COLO829 (cell line): ENCODE measurements around the gene TCEA2.
A peak's percentile ranks its signal among the peaks of the same experiment; 100 is the strongest.

ENCODE experiments used
- DNase-seq: peaks from one replicate; pipeline ENCODE4 v3.0.0; 2012; ENCODE audit warnings: low spot score

The TCEA2 gene

DNA sequence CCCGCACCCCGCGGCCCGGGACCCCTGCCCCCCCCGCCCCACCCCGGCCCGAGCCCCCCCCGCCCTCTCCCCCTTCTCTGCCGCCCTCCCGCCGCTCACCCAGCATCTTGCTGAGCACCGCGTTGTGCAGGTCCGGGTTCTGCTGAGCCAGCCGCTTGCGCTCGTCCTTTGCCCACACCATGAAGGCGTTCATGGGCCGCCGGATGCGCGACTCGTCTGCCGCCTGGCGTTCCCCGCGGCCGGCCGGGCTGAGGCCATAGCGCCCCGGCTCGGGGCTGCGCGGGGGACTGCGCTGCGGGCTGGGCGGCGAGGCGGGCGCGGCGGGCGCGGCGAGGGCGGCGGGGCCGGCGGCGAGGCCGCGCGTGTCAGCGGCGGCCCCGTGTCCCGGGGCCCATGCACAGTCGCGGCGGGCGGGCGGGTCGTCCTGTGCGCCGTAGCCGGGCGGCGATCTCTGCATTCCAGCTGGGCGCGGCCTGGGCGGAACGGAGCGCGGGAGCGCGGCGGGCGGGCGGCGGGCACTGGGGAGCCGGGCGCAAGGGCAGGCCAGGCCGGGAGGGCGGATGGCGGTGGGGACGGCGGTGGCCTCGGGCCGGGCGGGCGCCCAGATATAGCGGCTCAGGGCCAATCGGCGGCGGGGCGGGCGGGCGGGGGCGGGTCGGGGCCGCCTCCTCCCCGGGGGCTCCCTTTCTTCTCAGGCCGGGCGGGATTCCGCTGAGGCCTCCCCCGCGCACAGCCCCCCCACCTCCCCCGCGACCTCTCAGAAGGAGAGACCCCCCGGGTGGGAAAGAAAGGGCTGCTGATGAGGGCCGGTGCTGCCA, 13.7 kb upstream of the TCEA2 start, which contains the start of gene SOX18:
SOX18 (minus strand) TSS at position 580 of the 818 bp plus-strand sequence; CDS start at position 457, 123 bp downstream.
- DNase-seq = no peak

DNA sequence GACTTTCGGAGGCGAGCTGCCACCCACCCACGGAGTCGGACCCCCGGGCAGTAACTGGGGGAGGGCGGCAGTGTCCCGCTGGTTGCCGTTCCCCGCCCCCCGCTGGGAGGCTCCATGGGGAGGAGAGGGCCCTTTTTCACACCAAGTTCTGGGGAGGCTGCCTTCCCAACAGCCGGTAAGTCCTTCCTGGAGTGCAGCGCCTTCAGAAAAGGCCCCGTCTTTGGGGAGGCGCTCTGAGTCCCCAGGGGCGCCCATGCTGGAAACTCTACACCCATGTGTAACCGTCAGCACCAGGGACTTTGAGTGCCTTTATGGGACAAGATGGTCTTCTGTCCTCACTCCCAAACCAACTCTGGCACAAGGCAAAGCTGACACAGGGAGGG, 13.1 kb upstream of the TCEA2 start:
- DNase-seq = no peak

DNA sequence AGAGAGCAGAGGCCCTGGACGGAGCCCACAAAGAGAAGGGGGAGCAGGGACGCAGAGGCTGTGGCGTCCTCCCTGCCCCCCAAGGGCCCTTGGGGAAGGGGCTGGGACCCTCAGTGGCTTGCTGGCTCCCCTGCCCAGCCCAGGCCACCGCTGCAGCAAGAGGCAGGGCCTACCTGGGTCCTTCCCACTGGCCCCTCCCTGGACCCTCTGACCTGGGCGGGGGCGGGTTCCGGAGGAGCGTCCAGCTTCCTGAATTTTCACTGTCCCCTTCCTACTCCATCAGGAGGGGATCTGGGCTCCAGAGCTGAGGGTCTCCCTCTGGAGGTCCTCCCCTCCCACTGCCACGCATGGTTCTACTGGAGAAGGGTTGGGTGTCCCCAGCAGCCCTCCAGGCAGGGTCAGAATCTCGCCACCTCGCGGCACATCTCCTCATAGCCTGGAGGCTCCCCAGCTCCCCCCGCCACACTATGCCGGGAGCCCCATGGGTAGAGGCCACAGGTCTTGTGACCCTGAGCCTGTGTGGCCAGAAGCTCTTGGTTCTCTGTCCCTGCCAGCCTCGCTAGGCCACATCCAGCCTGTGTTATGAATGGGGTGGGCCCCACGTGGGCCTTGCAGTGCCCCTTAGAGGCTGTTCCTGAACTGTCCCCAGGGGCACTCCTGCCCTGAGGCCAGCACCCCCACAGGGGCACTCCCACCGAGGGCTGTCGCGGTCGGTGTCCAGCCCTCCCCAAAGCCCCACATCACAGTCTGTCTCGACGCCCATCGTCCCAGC, 12.6 kb upstream of the TCEA2 start:
- DNase-seq = no peak

DNA sequence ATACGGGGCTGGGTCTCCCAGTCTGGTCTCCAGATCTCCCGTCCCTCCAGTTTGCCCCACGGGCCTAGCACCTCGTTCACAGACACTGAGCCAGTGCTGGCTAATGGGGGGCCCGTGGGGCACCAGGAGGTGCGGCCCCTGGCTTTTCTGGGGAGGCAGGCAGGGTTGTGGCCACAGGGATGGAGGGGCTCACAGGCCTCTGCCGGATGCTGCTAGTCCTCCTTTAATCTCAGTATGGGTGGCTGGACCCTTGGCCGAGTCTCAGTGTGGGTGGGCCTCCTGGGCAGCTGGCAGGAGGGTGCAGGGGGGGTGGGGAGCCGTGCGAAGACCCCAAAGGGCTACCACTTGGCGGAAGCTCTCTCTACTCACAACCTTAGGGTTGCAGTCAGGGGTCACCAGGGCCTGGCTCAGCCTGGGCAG, 12.0 kb upstream of the TCEA2 start:
- DNase-seq = no peak

DNA sequence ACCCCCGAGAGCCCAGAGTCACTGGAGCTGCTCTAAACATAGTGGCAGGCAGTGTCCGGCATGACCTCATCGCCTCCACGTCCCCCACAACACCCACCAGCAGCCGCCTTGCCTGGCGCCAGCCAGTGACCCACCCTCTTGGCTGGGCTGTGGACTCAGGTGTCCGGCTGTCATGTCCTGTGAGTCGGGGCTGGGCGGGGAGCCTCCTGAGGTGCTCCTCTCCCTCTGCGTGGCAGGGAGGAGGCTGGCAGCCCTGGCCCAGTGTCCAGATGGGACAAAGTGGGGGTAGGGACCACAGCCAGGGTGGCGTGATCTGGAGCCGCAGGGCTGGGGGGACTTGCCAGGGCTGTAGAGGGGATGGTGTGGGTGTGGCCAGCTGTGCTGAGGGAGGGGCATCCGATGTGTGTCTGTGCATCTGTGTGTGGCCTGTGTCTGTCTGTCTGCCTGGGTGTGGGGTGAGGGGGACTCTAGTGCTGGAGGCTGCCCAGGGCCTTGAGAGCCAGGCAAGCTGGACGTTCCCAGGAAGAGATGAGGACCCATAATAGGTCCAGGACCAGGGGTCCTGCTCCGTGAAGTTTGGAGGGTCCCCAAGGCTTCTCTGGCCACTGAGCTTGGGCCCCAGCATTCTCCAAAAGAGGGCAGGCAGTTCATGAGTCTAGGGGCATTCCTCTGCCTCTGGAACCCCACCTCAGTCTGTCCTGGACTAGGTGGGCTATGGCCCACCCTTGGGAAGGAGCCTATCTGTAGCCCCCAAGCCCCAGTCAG, 11.3 kb upstream of the TCEA2 start:
- DNase-seq = no peak

DNA sequence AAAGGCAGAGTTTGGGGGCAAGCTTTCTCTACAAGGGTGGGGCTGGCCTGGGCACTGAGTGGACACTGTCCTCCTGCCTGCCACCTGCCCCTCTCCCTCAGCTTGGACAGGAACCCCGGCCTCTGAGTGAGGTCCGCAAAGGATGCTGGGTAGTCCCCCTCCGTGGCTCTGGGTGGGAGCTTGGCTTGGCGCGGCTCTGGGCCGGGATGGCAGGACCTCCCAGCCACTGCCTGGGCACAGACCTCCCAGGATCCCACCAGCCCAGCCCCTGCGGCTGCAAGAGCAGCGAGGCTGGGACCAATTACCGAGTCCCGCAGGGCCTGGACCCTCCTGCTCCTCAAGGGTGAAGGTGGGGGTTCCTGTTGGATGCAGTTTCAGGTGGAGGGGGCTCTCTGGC, 10.7 kb upstream of the TCEA2 start:
- no peak for DNase-seq

DNA sequence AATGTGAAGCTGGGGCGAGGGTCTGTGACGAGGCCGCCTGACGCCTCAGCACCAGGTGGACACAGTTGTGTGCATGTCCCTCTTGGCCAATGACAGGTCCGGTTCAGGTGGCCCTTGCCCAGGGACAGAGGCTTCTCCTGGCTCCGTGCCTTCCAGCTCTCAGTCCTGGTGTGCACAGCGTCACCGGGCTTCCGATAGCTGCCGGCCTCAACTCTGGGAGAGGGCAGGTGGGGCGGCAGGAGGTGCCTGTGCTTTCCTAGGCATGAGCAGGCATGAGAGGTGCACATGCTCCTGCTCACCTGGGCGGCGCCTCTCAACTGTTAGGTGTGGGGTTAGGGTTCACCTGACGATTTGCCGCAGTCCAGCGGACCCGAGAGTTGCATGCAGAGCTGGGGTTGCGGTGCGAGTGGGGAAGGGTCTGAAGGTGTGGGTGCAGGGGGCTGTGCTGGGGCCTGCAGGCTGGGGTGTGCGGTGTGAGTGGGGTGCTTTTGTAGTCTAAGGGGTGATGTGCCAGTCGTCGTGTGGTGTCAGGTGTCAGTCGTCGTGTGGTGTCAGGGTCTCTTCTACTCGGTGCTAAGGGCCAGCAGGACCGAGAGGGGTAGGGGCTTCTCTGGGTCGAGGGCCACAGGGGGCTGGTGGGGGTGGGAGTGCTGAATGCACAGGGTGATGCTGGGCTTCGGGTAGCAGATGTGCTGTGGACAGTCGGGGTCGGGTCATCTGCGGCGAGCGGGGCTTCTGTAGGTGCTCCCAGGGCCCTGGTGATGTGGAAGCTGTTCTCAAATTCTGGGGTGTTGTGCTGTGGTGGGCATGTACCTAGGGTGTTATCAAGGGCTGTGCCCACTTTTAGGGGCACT, 9.8 kb upstream of the TCEA2 start:
- DNase-seq = no peak

DNA sequence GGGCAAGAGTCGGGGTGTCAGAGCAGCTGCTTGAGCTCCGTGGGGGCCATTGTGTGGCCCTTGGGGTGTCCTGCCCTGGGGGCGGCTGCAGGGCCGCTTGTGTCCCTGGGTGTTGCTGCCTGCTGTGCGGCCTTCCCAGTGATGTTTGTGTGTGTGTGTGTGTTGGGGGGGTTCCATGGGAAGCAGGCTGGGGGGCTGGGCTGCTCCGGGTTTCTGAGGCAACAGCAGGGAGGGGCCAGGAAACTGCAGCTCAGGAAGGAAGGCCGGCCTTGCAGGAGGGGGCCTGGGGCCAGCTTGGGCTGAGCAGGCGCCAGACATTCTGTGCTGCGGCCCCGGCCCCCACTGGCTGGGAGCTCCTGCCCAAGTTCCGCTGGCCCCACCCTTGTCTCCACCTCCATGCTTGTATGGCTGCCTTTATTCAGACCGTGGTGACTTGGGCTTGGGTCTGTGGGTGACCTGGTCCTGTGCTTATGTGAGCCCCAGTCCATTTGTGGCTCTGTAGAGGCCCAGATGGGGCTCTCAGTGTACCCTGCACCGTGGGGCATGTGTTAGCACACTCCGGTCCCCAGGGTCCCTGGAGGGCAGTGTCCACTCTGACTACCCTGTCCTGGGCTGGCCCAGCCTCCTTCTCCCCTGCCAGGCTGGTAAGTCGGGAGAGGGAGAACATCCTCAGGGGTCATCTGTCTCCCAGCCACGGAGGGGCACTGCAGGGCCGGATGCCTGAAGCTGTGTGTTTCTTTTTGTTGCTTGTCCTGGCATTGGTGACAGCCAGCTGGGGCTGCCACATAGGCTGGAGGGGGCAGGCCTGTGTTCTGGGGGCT, 8.9 kb upstream of the TCEA2 start:
- DNase-seq = no peak

DNA sequence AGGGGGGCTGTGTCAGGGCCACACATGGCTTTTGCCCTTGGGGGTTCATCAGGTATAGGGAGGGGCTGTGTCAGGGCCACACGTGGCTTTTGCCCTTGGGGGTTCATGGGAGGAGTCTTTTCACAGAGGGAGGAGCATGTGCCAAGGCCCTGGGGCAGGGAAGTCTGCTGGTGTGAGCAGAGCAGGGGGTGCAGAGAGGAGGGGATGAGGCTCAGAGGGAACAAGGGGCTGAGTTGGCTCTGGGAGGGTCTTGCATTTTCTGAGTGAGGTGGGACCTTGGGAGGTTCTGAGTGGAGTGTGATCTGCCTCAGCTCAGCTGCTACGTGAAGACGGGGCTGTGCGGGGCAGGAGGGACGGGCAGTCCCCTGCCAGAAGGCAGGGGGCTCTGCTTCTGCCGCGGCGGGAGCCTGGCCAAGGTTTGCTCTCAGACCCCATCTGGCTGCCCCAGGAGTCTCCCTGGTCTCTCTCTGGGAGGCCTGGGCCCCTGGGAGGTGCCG, 7.6 kb upstream of the TCEA2 start:
- no peak for DNase-seq

DNA sequence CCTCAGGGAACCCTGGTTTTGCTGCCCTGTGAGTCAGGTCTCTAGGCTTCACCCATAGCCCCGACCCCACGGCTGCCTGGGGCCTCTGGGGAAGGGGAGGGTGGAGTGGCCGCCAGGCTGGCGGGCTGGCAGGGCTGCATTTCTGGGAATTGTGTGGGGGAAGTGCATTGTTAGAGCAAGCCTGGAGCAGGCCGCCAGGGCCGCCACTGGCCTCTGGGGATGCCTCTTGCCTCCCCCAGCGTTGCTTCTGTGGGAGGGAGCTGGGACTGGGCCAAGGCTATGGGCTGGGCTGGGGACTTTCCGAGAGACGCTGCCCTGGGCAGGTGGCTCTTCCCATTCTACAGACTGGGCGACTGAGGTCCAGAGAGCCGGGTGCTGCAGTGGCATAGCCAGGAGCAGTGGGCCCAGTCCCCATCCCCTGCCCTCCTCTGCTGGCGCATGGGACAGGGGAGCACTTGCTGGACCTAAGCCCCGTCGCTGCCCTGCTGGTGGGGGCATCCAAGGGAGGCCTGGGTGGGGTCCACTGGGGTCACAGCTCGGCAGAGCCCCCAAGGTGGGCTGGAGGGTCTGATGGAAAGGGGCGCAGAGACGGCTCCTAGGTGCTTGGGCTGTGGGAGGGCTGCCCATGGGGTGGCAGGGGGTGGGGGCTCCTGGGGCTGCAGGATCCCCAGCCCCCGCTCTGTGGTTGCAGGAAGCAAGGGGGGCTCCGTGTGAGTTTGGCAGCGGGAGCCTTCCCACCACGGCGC, 6.9 kb upstream of the TCEA2 start:
- no peak for DNase-seq

DNA sequence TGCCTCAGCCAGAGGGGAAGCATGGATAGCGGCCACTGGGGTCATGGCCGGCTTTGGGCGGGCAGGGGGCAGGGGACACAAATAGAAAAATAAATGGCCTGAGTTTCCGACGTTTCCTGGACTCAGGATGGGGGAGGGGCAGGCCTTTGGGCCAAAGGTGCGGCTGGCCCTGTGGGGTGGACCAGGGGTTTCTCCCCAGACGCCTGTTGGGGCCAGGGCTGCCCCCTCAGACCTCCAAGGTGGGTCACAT, 6.4 kb upstream of the TCEA2 start:
- DNase-seq = no peak

DNA sequence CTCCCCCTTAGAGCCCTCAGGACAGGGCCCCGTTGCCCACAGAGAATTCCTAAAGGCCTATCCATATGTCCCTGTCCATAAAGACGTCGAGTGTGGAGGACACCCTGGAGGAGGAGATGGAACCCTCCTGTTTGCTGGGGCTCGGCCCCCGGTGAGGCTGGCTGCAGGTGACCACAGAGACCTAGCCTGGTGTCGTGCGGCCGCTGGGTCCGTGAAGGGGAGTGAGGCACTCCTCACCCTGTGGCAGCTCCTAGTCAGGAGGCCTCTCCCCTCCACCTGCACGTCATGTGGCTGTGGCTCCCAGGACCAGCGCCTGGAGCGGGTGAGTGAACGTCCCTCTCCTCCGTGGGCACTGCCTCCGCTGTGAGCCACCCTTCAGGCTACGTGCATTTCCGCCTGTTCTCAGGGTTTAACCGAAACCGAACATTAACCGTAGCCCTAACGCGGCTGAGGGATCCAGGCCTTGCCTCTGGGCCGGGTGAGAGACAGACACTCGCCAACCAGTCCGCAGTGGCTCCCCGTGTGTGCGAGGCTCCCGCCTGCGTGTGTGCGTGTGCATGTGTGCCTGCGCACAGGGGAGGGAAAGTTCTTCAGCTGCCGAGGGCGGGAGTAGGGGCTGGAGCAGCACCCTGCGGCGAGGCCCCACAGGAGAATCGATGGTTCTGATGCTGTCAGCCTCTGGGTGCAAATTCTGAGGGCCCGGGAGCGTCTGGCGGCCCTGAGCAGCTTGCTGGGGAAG, 5.9 kb upstream of the TCEA2 start:
- no peak for DNase-seq

DNA sequence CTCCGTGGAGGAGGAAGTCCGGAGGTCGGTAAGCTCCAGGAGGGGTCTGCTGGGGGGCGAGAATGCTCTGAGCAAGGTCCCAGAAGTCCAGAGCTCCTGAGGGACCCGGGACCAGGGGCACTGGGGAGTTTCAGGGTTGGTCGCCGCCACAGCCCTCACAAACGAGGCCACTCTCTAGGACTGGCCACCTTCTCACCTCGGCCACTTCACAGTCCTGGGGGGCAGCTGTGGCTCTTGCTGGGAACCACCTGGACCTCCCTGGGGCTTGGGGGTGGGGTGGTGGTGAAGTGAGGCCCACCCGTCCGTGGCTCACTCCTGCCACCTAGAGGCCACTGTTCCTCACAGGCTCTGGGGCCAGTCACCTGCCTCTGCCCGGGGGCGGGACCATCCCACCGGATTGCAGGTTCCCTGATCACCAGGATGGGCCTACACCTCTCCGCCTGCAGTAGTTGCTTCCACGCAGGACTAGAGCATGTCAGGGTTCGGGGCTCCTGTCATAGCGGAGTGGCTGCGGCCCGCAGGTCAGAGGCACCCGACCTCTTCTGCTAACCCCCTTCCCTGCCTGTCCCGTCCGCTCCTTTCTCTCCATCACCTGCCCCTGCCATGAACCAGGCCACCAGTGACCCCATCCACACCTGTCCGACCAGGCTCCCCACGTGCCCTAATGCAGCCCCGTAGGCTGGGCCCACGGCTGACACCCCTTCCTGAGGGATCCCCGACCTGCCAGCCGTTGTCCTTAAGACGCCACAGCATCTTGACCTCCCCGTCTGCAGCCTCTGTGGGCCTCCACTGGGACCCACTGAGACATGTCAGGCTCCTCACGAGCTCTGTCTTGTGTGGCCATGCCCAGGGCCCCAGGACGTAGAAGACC, 5.1 kb upstream of the TCEA2 start:
- peak; percentile 64 for DNase-seq

DNA sequence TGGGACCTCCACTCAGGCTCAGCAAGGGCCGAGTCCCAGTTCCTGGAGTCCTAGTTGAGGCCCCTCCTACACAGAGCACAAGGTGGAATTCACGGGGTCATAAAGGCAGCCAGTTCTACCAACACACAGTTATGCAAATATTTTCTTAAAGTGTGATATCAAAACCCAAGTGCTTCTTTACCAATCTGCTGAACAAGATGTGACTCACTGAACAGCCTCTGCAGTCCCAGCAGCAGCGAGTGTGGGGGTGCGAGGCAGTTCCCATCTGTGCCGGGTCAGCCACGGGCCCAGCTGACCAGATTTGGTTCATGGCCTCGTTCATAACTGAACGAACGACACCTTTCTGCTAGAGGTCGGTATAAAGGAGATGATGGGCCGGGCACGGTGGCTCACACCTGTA, 4.5 kb upstream of the TCEA2 start:
- DNase-seq = no peak

DNA sequence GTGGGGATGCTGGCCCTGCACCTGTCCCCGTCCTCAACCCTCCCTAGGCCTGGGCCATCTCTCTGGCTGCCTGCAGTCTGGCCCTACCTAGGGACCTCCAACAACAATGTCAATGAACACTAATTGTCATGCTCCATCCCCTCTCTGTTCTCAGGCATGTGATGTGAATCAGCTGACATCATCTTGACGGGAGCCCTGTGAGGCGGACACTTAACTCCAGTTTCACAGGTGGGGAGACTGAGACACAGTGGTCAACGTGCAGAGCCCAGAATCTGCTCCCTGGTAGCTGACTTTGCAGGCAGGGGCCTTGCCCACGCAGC, 762 bp upstream of the TCEA2 start:
- no peak for DNase-seq

DNA sequence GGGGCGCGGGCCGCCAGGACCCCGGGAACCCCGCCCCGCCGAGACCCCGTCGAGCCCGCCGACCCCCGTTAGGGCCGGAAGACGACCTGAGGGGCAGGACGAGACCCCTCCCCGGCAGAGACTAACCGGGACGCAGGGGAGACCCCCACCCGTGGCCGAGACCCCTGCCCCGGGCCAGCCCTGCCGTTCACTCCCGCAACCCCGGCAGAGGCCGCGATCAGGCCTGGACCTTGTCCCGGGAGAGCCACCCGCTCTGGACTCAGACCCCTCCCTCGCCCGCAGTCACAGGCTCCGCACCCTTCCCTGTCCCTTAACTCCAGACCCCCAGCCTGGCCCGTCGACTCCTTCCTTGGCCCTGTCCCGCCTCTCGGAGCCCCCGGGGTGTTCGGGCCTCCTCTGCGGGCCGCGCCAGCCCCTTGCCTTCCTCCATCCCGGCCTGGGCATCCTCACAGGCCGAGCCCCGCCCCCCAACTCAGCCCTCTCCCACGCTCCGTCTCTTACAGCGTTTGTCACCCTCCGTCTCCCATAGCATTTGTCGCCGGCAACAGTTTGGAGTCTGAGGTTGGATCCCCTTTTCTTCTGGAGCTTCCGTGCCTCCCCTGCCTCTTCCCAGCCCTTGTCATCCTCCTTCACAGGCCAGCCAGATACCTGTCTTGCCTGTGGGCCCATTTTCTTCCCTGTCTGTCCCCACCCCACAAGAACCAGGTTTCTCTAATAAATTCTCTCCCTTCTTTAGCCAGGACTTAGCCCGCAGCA, 569 bp downstream of the TCEA2 start:
- no peak for DNase-seq

DNA sequence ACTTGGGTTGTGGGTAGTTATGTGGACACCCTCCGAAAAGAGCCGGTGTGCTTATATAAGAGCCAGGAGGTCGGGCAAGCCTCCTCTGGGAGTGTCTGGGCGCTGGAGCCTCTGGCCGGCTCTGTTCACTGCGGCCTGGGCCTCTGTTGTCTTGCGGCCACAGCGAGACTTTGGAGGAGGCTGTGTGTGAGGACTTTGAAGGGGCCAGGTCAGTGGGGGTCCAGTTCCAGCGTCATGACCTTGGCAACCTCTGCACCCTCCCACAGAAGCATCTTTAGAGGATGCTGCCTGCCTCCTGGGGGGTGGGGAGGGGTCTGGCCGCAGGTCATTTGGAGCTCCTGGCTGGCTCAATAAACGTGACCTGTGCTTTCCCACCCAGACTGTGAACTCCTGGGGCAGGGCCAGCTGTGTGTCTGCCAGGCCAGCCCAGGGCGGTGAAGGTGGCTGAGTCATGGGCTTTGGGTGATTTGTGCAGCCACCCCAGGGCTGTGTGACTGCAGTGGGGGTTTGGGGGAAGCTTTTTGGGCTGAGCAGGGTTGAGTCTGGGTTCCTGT, 1.2 kb downstream of the TCEA2 start:
- DNase-seq = no peak
